Body of pancreas (tissue), 4 donors: ENCODE results near the gene NR3C2.

Source experiments
- CTCF ChIP-seq, 7 experiments: fragments of 450-650 bp in 4 of 7; fragments of 200-600 bp in 3 of 7; sonication (generic) in 3 of 7; IDR thresholded peaks; one replicate each; pipeline ENCODE4 v1.5.1; 2016 to 2019; ENCODE audit warnings: antibody characterized with exemption in 7 of 7
- POLR2A ChIP-seq, 3 donors: fragments of 450-650 bp; IDR thresholded peaks; one replicate each; pipeline ENCODE4 v1.6.1; 2016; ENCODE audit warnings: antibody characterized with exemption in 3 of 3, mild to moderate bottlenecking in 2 of 3

GRCh38 chr4:148052448-148052847 lies 389.8 kb downstream of the NR3C2 start:
- TF ChIP-seq CTCF (IDR thresholded peaks at IDR 0.05) (no peak), POLR2A (IDR thresholded peaks at IDR 0.05) (no peak)
